GM18951 (cell line): ENCODE measurements around the gene SDK2.

Source experiments
- POLR2A ChIP-seq: IDR thresholded peaks from 4 replicates; pipeline ENCODE4 v1.6.1; 2011; ENCODE audit warnings: mild to moderate bottlenecking; ENCODE audit not compliant: insufficient read length, insufficient read depth; ENCODE audit errors: extremely low read depth
- in situ Hi-C: fragments of 300-500 bp; cut with MboI; formaldehyde crosslinking; loops from one replicate; pipeline ENCODE4 v1.12.0; 2022; ENCODE audit warnings: low sequenced_read_pairs, mixed read lengths, inconsistent platforms; ENCODE audit not compliant: unreplicated experiment

The SDK2 gene

DNA sequence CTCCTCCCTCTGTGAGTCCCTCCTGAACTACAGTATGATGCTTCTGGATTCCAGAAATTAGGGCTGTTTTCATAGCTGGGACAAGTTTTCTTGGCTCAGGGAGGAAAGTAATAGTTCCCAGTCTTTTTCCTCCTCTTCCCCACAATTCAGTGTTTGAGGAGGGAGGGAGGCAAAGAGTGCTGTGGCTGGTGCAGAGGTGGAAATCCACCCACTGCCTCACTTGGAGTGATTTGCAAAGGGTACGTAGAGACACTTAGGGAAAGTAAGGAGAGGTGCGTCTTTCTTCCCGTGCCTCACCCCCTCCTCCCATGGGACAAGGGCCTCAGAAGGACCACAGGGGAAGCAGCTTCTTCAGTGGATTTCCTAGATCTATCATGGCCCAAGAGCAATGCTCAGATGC, 21.9 kb downstream of the SDK2 start:
- no peak for TF ChIP-seq POLR2A

DNA sequence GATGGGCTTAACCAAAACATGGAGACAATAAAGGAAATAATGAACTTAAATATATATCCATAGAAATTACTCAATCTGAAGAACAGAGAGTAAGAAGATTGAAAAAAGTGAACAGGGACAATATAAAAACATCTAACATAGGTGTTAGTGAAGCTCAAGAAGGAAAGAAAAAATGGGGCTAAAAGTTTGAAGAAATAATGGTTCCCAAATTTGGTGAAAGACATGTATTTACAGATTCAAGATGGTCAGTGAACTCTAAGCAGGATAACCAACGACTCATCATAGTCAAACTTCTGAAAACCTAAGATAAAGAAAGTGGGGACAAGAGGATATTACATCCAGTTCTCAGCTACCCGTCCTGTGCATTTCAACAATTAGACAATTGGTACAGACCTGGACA, 22.6 kb downstream of the SDK2 start:
- in situ Hi-C loops: no loop called here
- TF ChIP-seq POLR2A: no peak

More for the DNA sequence above, 21.9 kb downstream of the SDK2 start:
- in situ Hi-C loops: no loop called here

DNA sequence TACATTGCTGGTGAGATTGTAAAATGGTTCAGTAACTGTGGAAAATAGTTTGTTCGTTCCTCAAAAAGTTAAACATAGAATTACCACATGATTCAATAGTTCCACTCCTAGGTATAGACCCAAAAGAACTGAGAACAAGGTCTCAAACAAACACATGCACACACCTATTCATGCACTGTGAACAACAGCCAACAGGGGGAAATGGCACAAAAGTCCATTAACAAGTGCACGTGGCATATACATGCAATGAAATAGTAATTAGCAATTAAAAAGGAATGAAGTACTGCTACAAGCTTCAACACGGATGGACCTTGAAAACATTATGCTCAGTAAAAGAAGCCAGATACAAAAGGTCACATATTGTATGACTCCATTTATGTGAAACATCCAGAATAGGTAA, 23.8 kb downstream of the SDK2 start:
- no peak for TF ChIP-seq POLR2A
- in situ Hi-C loops: no loop called here

DNA sequence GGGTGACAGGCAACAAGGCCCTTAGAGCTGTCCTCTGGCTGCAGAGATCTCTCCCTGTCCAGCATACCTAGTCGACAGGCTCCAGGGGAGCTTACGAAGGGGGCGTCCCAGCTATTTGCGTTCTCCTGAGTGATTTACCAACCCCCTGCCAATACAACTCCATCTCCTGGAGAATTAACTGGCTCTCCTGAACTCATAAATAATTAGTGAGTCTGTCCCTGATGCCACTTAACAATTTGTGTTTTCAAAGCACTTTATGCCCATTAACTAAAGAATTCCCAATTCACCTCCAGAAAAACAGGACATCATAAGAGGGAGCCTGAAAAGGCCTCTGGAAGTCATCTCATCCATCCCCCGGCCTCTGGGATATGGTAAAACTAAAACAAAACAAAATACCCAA, 26.7 kb downstream of the SDK2 start:
- in situ Hi-C loops: no loop called here
- no peak for TF ChIP-seq POLR2A

DNA sequence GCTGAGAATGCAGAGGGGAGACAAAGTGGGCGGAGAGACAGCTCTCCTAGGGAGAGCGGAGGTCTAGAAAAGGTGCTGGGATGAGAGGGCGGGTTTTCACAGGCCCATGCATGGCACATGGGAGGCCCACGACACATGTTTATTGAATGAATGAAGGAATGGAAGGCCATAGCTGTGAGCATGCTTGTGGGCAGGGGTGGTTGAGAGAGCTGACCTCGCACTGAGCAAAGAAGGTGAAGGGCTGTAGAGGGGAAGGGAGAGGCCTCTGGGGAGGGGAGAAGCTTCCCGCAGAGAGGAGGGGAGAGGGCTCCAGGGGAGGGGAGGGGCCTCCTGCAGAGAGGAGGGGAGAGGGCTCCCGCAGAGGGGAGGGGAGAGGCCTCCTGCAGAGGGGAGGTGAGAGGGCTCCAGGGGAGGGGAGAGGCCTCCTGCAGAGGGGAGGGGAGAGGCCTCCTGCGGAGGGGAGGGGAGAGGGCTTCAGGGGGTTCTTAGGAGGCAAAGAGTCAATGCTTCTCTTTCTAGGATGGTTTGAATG, 27.3 kb downstream of the SDK2 start:
- TF ChIP-seq POLR2A: no peak
- in situ Hi-C loops: no loop called here

DNA sequence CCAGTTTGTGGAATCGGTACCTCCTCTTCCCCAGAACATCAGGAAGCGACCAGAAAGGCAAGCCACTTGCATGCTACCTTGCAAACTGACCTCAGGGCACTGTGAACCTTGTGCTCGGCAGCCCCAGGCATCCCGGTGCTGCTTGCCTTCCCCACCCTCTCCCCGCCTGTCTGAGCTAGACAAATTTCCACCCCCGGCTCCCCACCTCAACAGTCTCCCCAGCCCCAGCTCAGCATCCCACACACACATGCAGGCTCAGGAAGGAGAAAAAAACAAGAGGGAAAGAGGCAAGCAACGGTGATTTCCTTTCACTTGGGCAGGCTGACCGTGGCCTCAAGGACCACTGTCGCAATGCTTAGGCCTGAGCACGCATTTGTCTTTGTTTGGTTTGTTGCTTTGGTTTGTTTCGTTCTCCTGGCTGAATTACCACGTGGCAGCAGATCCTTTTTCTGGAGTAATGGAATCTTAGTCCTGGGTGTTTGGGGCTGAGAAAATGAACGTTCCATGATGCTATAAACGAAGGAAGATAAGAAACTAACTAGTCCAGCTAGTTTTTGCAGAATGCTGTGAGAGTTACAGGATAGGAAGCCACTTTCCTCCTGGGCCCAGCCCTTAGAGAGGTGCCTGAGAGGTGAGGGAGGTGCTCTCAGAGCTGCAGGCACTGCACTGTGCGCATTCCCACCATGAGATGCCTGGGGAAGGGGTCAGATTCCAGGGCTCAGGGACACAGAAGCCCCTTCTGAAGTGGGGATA, 27.9 kb downstream of the SDK2 start:
- in situ Hi-C loops: no loop called here
- no peak for TF ChIP-seq POLR2A

DNA sequence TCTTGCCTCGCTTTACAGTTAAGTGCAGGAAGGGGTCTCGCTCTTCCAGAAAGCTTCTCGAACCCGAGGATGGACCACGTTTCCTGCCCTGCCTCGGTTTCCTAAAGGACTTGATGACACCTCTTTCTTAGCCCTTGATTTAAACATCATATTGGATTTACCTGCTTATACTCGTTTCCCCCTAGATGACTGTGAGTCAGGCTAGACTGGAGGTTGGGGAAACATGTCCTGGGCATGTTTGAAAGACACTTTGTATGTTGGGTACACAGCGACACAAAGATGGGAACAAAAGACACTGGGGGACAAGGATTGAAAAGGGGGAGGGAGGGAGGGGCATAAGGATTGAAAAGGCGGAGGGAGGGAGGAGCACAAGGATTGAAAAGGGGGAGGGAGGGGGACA, 30.0 kb downstream of the SDK2 start:
- in situ Hi-C loops: no loop called here
- TF ChIP-seq POLR2A: no peak

DNA sequence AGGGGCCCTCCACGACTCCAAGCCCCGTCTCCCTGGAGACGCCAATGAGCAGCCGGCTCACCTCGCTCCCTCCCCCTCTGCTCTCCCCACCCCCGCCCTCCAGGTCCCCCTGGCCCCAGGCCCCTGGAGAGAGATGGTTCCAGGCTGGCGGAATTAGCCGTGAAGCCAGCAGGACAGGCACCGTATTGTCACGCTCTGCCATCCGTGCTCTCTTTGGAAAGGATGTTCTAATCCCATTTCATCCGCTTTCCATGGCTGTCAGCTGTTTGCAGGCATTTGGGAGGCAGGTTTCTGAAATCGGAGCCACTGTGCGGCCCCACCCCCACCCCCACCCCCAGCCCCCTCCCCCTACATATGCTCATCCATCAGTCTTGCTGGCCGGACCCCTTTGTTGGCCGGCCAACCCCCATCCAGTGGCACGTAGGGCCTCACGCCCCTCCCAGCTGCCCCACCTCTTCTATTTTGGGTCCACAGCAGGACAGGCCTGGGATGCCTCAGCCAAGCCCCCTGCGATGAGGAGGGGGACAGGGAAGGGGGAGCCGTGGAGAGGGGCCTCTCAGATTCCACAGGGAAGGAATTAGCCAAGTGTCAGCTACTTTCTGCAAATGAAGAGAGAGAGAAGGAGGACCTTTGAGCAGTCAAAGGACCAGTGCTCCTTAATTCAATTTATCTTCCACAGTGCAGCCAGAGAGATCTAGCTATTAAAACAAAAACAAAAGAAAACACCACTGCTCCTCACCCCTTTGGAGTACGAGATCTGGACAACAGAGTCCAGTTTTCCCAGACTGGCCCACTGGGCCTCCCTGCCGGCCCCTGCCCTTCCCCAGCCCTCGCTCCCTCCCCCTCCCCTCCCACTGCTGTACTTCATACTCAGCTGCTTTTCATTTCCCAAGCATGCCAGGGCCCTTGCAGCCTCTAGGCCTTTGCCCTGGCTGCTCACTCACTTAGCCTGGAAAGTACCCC, 30.7 kb downstream of the SDK2 start:
- TF ChIP-seq POLR2A: no peak
- in situ Hi-C loops: no loop called here

DNA sequence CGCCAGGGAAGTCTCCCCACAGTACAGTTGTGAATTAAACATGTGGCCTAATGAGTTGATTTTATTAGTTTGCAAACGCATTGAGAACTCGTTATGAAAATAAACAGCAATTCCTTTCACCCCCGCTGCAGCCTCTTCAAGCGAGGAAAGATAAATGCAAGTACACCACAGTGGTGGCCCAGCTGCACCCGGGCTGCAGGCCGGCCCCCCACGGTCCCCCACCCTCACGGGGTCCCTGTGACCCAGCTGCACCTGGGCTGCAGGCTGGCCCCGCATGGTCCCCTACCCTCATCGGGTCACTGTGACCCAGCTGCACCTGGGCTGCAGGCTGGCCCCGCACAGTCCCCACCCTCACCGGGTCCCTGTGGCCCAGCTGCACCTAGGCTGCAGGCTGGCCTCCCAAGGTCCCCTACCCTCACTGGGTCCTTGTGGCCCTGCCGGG, 32.2 kb downstream of the SDK2 start:
- in situ Hi-C loops: no loop called here
- no peak for TF ChIP-seq POLR2A

DNA sequence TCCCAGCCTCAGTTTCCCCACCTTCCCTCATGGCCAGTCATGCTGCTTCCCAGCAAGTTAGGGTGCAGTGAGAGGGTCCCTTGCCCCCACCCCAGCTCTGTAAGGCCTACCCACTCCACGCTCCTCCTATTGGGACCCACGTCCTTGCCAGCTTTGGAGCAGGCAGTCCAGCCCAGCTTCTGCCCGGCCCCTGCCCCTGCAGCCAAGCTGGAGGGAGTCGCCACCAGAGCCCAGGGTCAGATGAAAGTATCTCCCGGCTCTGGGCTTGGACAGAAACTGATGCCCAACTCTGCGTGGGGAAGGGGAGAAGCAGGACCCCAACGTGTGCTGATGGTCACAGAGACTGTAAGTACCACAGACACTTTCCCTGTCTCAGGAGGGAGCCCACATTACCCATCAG, 32.6 kb downstream of the SDK2 start:
- TF ChIP-seq POLR2A: no peak

DNA sequence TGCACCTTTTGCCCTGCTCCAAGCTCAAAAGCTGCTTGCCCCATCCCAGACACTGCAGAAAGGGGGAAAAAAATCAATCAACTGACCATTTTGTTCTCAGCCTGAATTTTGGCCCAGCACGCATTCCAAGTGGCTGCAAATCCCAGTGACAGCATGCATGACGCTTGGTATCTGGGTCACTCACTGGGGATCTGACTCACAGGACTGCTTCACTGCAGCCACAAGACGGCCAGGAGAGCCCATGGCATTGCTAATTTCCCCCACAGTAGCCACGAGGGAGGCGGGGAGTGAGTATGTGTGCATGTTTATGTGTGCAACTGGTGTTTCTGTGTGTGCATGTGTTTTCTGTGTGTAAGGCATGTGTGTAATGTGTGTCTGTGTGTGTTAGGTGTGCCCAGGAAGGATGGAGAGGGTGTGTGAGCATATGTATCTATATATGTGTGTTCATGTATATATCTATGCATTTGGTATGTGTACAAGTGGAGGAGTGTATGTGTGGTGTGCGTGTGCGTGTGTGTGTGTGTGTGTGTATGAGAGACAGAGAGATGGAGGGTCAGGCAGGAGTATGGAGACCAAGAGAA, 33.8 kb downstream of the SDK2 start:
- no peak for TF ChIP-seq POLR2A
- in situ Hi-C loops: no loop called here

More for the DNA sequence above, 32.6 kb downstream of the SDK2 start:
- in situ Hi-C loops: no loop called here

DNA sequence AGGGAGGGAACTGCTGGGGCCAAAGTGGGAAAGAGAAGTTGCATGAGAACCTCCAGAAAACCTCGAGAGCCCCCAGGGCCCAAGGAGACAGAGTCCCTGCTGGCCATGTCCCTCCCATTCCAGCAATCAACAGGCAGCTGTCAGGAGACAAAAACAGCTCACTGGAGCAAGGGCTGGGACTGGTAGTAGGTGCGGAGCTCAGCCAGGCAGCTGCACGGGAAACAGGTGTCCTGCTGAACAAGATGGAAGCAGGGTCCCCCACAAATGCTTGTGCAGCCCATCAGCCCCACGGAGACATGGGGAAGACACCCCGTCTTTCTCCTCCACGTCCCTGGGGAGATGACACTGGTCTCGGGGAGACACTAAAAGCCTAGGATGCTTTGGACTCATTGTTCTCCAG, 34.5 kb downstream of the SDK2 start:
- TF ChIP-seq POLR2A: no peak
- in situ Hi-C loops: no loop called here

DNA sequence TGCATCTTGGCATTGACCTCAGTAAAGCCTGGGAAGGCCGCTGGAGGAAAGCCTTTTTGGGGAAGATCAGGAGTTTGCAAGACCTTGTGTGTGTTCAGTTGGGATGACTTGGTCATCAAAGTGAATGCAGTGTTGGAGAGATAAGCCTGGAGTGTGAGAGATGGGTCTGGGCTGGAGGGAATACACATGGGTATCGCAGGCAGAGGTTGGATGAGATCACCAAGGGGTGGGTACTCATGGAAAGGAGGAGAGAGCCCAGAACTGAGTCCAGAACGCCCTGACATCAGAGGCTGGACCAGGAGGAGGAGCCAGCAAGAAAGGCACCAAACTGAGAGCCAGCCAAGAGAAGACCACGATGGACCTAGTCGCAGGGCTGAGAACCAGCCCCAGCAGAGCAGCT, 35.2 kb downstream of the SDK2 start:
- no peak for TF ChIP-seq POLR2A
- in situ Hi-C loops: no loop called here
